IMR-90 (cell line): ENCODE measurements around the gene RET. TPM values are rescaled to one million over a fixed set of nuclear protein-coding genes. Genes with fewer than 3 reads are reported as not detected.

Experiments
- ATAC-seq: fragments of 200-7000 bp; cut with Tn5 transposase; 2 replicates; pipeline ENCODE4 v1.9.1; 2020; ENCODE audit warnings: low read depth, mild to moderate bottlenecking, moderate library complexity
- BruUV-seq: library from RNA; stranded (reverse); fragments of 400-500 nt; replicated peaks from 2 replicates; lab custom pipeline; 2021; lab: Mats Ljungman, UMichigan
- CTCF ChIA-PET: fragments of 300-600 bp; formaldehyde crosslinking; extraction: SDS; loops from one replicate; lab custom pipeline; 2021; ENCODE audit warnings: antibody characterized with exemption; lab: Yijun Ruan, JAX
- POLR2A ChIA-PET: fragments of 300-600 bp; sonication (Branson Sonifier 250); formaldehyde crosslinking; loops from one replicate; lab custom pipeline; 2022; ENCODE audit warnings: antibody characterized with exemption; ENCODE audit not compliant: unreplicated experiment; lab: Charles Lee
- DNase-seq: peaks from one replicate; pipeline ENCODE4 v3.0.0; 2013
- H2AFZ ChIP-seq: replicated peaks from 2 replicates; pipeline ENCODE3; 2013; ENCODE audit warnings: low read length, mild to moderate bottlenecking; ENCODE audit not compliant: poor library complexity
- H2AK5ac ChIP-seq: 2 replicates; pipeline ENCODE4 v1.6.1; 2013; ENCODE audit warnings: low read depth, low read length, inconsistent platforms
- H2AK9ac ChIP-seq: replicated peaks from 2 replicates; pipeline ENCODE3; 2013; ENCODE audit warnings: mild to moderate bottlenecking, low read depth, low read length, moderate library complexity; ENCODE audit not compliant: poor library complexity
- H2BK120ac ChIP-seq: 2 replicates; pipeline ENCODE4 v1.6.1; 2013; ENCODE audit warnings: low read depth, low read length, inconsistent platforms
- H2BK15ac ChIP-seq: 3 replicates; pipeline ENCODE4 v1.6.1; 2013; ENCODE audit warnings: low read depth, low read length, inconsistent platforms
- H2BK20ac ChIP-seq: 2 replicates; pipeline ENCODE4 v1.6.1; 2013; ENCODE audit warnings: low read depth, mild to moderate bottlenecking, inconsistent platforms, low read length, moderate library complexity
- H2BK5ac ChIP-seq: 2 replicates; pipeline ENCODE4 v1.6.1; 2013; ENCODE audit warnings: mild to moderate bottlenecking, low read depth, low read length, inconsistent platforms; ENCODE audit not compliant: poor library complexity, severe bottlenecking
- H3K14ac ChIP-seq: replicated peaks from 2 replicates; pipeline ENCODE4 v1.6.1; 2013; ENCODE audit warnings: low read depth, low read length, inconsistent platforms
- H3K18ac ChIP-seq: 2 replicates; pipeline ENCODE4 v1.6.1; 2013; ENCODE audit warnings: low read depth, low read length, control low read depth
- H3K23ac ChIP-seq: 2 replicates; pipeline ENCODE4 v1.6.1; 2013; ENCODE audit warnings: low read depth, low read length, inconsistent platforms
- H3K27ac ChIP-seq: 2 replicates; pipeline ENCODE4 v1.5.1; 2013; ENCODE audit warnings: mild to moderate bottlenecking, control low read depth, low read length; ENCODE audit not compliant: insufficient read depth
- H3K27me3 ChIP-seq: 2 replicates; pipeline ENCODE4 v1.6.1; 2013; ENCODE audit warnings: low read length; ENCODE audit not compliant: control insufficient read depth, insufficient read depth
- H3K36me3 ChIP-seq: 2 replicates; pipeline ENCODE4 v1.6.1; 2013; ENCODE audit warnings: low read length, mixed read lengths; ENCODE audit not compliant: control insufficient read depth, insufficient read depth
- H3K4ac ChIP-seq: 2 replicates; pipeline ENCODE4 v1.6.1; 2013; ENCODE audit warnings: low read depth, low read length, inconsistent platforms
- H3K4me1 ChIP-seq: 2 replicates; pipeline ENCODE4 v1.6.1; 2013; ENCODE audit warnings: low read length, mixed read lengths; ENCODE audit not compliant: control insufficient read depth, insufficient read depth
- H3K4me2 ChIP-seq: 2 replicates; pipeline ENCODE4 v1.6.1; 2013; ENCODE audit warnings: low read depth, mild to moderate bottlenecking, control low read depth, low read length, moderate library complexity
- H3K4me3 ChIP-seq: 2 replicates; pipeline ENCODE4 v1.5.1; 2013; ENCODE audit warnings: low read depth, mild to moderate bottlenecking, control low read depth, low read length, moderate library complexity; ENCODE audit not compliant: insufficient read depth
- H3K56ac ChIP-seq: 2 replicates; pipeline ENCODE4 v1.6.1; 2013; ENCODE audit warnings: low read length, inconsistent platforms; ENCODE audit not compliant: insufficient read depth; ENCODE audit errors: extremely low read depth
- H3K79me1 ChIP-seq, 2 experiments: 2 replicates each; pipeline ENCODE4 v1.6.1; 2013; ENCODE audit warnings: low read length in 2 of 2, inconsistent platforms in 1 of 2, low read depth in 1 of 2
- H3K9ac ChIP-seq: 2 replicates; pipeline ENCODE4 v1.6.1; 2013; ENCODE audit warnings: low read depth, low read length, control low read depth
- H3K9me1 ChIP-seq: 2 replicates; pipeline ENCODE4 v1.6.1; 2013; ENCODE audit warnings: low read length, inconsistent platforms; ENCODE audit not compliant: insufficient read depth
- H3K9me3 ChIP-seq: 2 replicates; pipeline ENCODE4 v1.6.1; 2013; ENCODE audit warnings: low read length; ENCODE audit not compliant: control insufficient read depth, insufficient read depth
- H4K20me1 ChIP-seq: 2 replicates; pipeline ENCODE4 v1.6.1; 2013; ENCODE audit warnings: low read length, inconsistent platforms; ENCODE audit not compliant: insufficient read depth
- H4K5ac ChIP-seq: 2 replicates; pipeline ENCODE4 v1.6.1; 2013; ENCODE audit warnings: mild to moderate bottlenecking, low read depth, low read length, control low read depth
- H4K8ac ChIP-seq, 2 experiments: 2 replicates each; pipeline ENCODE4 v1.6.1; 2013; ENCODE audit warnings: low read depth in 2 of 2, low read length in 2 of 2, control low read depth in 1 of 2, inconsistent platforms in 1 of 2
- H4K91ac ChIP-seq: 2 replicates; pipeline ENCODE4 v1.6.1; 2013; ENCODE audit warnings: low read depth, low read length, inconsistent platforms; ENCODE audit not compliant: insufficient read depth
- BHLHE40 ChIP-seq: fragments of 150-350 bp; IDR thresholded peaks from 2 replicates; pipeline ENCODE4 v1.6.1; 2016; ENCODE audit warnings: mild to moderate bottlenecking, low read depth, low read length
- CEBPB ChIP-seq: IDR thresholded peaks from 2 replicates; pipeline ENCODE4 v1.6.1; 2012; ENCODE audit warnings: low read depth, low read length, improper control_type of control experiment
- CHD1 ChIP-seq: IDR thresholded peaks from 2 replicates; pipeline ENCODE4 v1.6.1; 2012; ENCODE audit warnings: low read depth, low read length, improper control_type of control experiment
- CTCF ChIP-seq: conservative IDR thresholded peaks from 2 replicates; pipeline ENCODE4 v1.5.1; 2012; ENCODE audit warnings: mild to moderate bottlenecking, low read depth, low read length, improper control_type of control experiment
- ELK1 ChIP-seq: fragments of 150-350 bp; IDR thresholded peaks from 2 replicates; pipeline ENCODE4 v1.6.1; 2016; ENCODE audit warnings: low read depth, mild to moderate bottlenecking, low read length, moderate library complexity, borderline replicate concordance
- FOS ChIP-seq: fragments of 150-350 bp; IDR thresholded peaks from 2 replicates; pipeline ENCODE4 v1.6.1; 2016; ENCODE audit warnings: low read depth, low read length
- MAFK ChIP-seq: IDR thresholded peaks from 2 replicates; pipeline ENCODE4 v1.6.1; 2012; ENCODE audit warnings: low read depth, low read length, improper control_type of control experiment
- MAZ ChIP-seq: IDR thresholded peaks from 2 replicates; pipeline ENCODE4 v1.6.1; 2012; ENCODE audit warnings: low read depth, mild to moderate bottlenecking, low read length, improper control_type of control experiment, moderate library complexity, borderline replicate concordance
- MXI1 ChIP-seq: IDR thresholded peaks from 2 replicates; pipeline ENCODE4 v1.6.1; 2012; ENCODE audit warnings: low read depth, mild to moderate bottlenecking, low read length, moderate library complexity, borderline replicate concordance
- NFE2L2 ChIP-seq: fragments of 150-350 bp; IDR thresholded peaks from 2 replicates; pipeline ENCODE4 v1.6.1; 2016; ENCODE audit warnings: low read depth, mild to moderate bottlenecking, low read length
- POLR2A ChIP-seq: IDR thresholded peaks from 2 replicates; pipeline ENCODE4 v1.6.1; 2012; ENCODE audit warnings: mild to moderate bottlenecking, low read depth, low read length
- RAD21 ChIP-seq: IDR thresholded peaks from 2 replicates; pipeline ENCODE4 v1.6.1; 2012; ENCODE audit warnings: low read length, improper control_type of control experiment
- RCOR1 ChIP-seq: IDR thresholded peaks from 2 replicates; pipeline ENCODE4 v1.6.1; 2012; ENCODE audit warnings: mild to moderate bottlenecking, low read length, improper control_type of control experiment; ENCODE audit not compliant: insufficient replicate concordance
- RFX5 ChIP-seq: IDR thresholded peaks from 2 replicates; pipeline ENCODE4 v1.8.0; 2012; ENCODE audit warnings: low read depth, mild to moderate bottlenecking, low read length, moderate library complexity
- SMC3 ChIP-seq: fragments of 150-350 bp; IDR thresholded peaks from 2 replicates; pipeline ENCODE4 v1.6.1; 2016; ENCODE audit warnings: low read depth, mild to moderate bottlenecking, antibody characterized with exemption, low read length, moderate library complexity
- USF2 ChIP-seq: fragments of 150-350 bp; IDR thresholded peaks from 2 replicates; pipeline ENCODE4 v1.6.1; 2017; ENCODE audit warnings: mild to moderate bottlenecking, antibody characterized with exemption, low read length, low read depth
- WGBS, 2 experiments: methylation state at CpG; one replicate each; pipeline versions ENCODE4 v1.1.5 to v1.1.7; 2013; ENCODE audit warnings: missing lambda C conversion rate in 2 of 2; ENCODE audit not compliant: insufficient read length in 1 of 2; ENCODE audit errors: extremely low coverage in 2 of 2; 5-methylcytosine and 5-hydroxymethylcytosine counted together
- dilution Hi-C: fragments of 300-500 bp; cut with HindIII; formaldehyde crosslinking; loops from one replicate; pipeline ENCODE4 v1.14.3; 2018; ENCODE audit warnings: low sequenced_read_pairs; ENCODE audit not compliant: unreplicated experiment
- in situ Hi-C: fragments of 300-500 bp; cut with MboI; formaldehyde crosslinking; loops from 3 replicates; pipeline ENCODE4 v1.14.3; 2019; ENCODE audit warnings: low sequenced_read_pairs, inconsistent platforms, mixed read lengths
- intact Hi-C: fragments of 100-400 bp; cut with micrococcal nuclease; formaldehyde crosslinking; loops from 2 replicates; pipeline ENCODE4 v1.10.0; 2022
- polyA plus RNA-seq, 3 experiments: library from polyadenylated mRNA; depleted of rRNA; stranded (reverse); fragments of >200 nt; gene quantifications; 2 replicates each; pipeline ENCODE4 v1.2.3, GENCODE V29; 2012; ENCODE audit warnings: low replicate concordance in 1 of 3
- total RNA-seq: library from RNA; depleted of rRNA; stranded (reverse); fragments of >200 nt; gene quantifications from 2 replicates; pipeline ENCODE4 v1.2.3, GENCODE V29; 2012

The RET gene
- total and polyA plus RNA-seq, 2 of the 4 experiments (the other 2 are of a cell fraction) = 0.10 to 0.18 TPM

GRCh38 chr10:43045631-43046287 lies 31.1 kb upstream of the RET start:
- H3K4me3 ChIP-seq = no peak overlapping the region
- no peaks in the 10 kb centered on the region for H4K20me1 ChIP-seq
- BruUV-seq = no TSS peak
- H3K9me3 ChIP-seq = no peaks in the 10 kb centered on the region
- no peak overlapping the region for H2BK5ac ChIP-seq
- dilution Hi-C loops (no loop called here), in situ Hi-C loops (no loop called here), intact Hi-C loops (no loop called here)
- H3K4ac ChIP-seq = no peak overlapping the region
- CTCF ChIA-PET = no interaction called here
- H2BK15ac ChIP-seq = no peak overlapping the region
- no peak overlapping the region for H2AK5ac ChIP-seq
- no peak overlapping the region for H3K23ac ChIP-seq
- WGBS, 2 experiments = 59% methylated on average over 3 of the region's 11 CpGs; no CpG with 5 or more reads in 1 of the 2 experiments
- no peaks in the 10 kb centered on the region for H3K79me1 ChIP-seq
- no peak overlapping the region for H4K5ac ChIP-seq
- no peak overlapping the region for H3K14ac ChIP-seq
- H3K36me3 ChIP-seq = no peaks in the 10 kb centered on the region
- H3K18ac ChIP-seq = no peak overlapping the region
- no peak for DNase-seq
- H3K27ac ChIP-seq = no peak overlapping the region
- H2BK120ac ChIP-seq = no peak overlapping the region
- no peaks in the 10 kb centered on the region for H3K9me1 ChIP-seq
- no peak overlapping the region for H2BK20ac ChIP-seq
- no peak for ATAC-seq
- H3K27me3 ChIP-seq = no peaks in the 10 kb centered on the region; the same call in none of the 2 replicates
- H4K91ac ChIP-seq = no peak overlapping the region
- no peak overlapping the region for H3K9ac ChIP-seq
- no peak overlapping the region for H2AFZ ChIP-seq
- H3K4me1 ChIP-seq = peaks cover 2% of the 10 kb centered on the region; the same call in 1 of the 2 replicates
- no peak for TF ChIP-seq NFE2L2
- TF ChIP-seq FOS = no peak
- TF ChIP-seq MAZ = no peak
- TF ChIP-seq RAD21 = no peak
- TF ChIP-seq CTCF = no peak
- TF ChIP-seq BHLHE40 = no peak
- no peak for TF ChIP-seq CHD1
- no peak for TF ChIP-seq USF2
- TF ChIP-seq CEBPB = no peak
- TF ChIP-seq MXI1 = no peak
- TF ChIP-seq ELK1 = no peak
- TF ChIP-seq POLR2A = no peak
- TF ChIP-seq RFX5 = no peak
- TF ChIP-seq MAFK = no peak
- no peak for TF ChIP-seq SMC3
- no peak for TF ChIP-seq RCOR1
- H2AK9ac ChIP-seq = no peak overlapping the region
- no peak overlapping the region for H3K56ac ChIP-seq
- no peak overlapping the region for H4K8ac ChIP-seq
- POLR2A ChIA-PET = no interaction called here
- no peak overlapping the region for H3K4me2 ChIP-seq
